Brain pericyte (primary cell): ENCODE results near the gene TRPM1.

Source experiments
- DNase-seq: peaks from one replicate; pipeline ENCODE4 v3.0.0-alpha.2; 2012; ENCODE audit warnings: low read depth, low spot score

The TRPM1 gene

DNA sequence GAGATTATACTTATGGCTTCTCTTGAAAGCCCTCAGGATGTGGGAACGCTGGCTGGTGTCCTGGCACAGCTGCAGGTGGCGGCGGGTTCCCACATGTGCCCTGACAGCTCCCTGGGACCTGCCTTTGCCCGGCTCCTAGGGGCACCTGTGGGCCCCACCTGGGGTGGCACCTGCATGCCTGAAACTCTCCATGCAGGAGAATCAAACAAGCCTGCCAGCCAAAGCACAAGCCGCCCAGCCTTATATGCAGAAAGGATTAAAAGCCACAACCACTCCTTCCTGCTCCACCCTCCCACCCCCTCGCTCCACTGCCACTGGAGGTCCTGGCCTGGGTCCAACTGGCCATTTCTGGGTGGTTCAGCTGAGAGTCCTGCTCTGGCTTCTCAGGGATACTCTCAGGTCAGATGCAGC is 18.1 kb downstream of the TRPM1 start:
- DNase-seq: no peak

DNA sequence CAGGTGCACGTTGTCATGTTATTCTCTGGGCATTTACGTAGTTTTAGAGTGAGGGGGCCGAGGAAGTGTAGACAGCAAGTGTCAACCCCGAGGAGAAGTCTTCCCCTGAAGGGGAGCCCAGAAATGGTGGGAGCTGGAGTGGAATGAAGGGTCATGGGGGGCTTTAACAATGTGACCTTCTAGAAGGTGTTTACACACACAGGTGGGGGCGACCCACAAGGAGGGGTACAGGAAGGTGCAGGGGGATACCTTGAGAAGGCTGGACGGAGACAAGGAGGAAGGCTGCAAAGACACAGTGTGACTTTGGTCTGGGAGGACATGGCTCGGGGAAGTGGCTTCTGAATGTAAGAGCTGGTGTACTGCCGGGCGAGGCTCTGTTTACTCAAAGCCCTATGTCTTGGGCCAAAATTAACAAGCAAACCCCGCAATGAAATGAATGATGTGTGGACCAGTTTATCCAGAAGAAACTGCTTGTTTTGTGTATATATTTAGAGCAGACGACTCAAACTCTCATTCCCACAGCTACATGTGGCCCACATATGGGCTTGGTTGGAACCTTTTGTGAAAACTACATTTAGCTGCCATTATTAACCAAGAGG is 18.7 kb downstream of the TRPM1 start:
- DNase-seq: no peak

DNA sequence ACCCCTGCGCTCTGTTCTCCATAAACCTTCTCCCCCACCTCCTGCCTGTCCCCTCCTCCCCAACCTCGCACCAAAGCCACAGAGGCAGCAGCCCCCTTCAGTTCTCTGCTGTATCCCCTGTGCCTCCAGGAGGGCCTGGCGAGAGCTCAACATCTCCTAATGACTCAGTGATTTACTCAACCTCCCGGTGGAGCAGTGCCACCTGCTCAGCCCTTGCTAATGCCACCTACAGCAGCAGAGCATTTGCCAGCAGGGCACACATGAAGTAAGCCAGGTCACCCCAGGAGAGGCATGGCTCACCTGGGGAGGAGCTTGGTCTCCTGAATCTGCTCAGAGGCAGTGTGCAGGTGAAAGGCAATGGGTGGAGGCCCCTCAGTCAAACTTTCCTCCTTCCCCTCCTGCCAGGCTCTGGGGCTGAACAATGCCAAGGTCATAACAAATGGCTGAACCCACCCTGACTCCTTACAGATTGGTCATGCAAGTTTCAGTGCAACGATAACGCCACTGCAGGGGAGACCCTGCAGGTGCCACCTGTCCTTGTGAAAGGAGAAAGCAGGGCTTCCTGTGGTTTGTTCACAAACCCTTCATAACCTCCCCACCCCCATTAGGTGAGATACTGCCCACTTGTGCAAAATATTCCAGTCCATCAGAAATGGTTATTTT is 19.8 kb downstream of the TRPM1 start:
- no peak for DNase-seq

DNA sequence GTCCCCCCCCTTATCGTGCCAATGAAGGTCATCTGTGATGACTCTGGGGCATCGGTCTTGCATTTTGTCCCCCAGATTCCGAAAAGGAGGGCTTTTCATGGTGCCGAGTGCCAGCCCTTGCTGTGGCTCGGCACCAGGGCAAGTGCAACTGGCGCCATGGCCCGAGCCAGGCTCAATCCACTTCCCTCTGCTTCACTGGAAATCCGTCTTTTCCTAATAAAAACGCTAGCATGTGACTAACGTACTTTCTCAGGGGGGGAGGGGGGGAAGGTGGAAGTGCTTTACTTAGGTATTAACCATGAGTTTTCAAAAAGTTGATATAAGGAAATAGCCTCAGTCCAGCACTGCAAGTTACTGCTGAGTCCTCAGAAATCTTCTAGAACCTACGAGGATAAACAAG is 20.5 kb downstream of the TRPM1 start:
- DNase-seq: no peak

- DNase-seq: no peak
Measured at GRCh38 chr15:31080591-31081014, 20.9 kb downstream of the TRPM1 start.

- no peak for DNase-seq
Measured at GRCh38 chr15:31079519-31079918, 22.0 kb downstream of the TRPM1 start.

- no peak for DNase-seq
Measured at GRCh38 chr15:31078471-31078870, 23.1 kb downstream of the TRPM1 start.

DNA sequence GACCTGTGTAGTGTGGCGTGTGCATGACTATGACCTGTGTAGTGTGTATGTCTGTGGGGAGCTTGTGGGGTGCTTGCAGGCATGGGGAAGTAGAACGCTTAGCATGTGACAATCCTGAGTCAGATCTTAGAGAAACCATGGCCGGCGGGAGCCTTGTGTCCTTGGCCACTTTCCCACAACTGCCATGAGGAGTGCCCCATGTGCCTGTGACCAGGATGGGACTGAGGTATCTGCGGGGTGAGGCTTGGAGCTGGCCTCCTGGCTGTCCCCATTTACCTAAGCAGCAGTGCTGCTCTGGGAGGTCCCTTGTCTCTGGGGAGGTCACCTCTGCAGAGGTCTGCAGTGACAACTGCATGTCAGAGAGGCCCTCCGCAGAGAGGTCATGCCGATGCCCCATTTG is 23.6 kb downstream of the TRPM1 start:
- DNase-seq: no peak

GRCh38 chr15:31077181-31077580 is 24.3 kb downstream of the TRPM1 start:
- no peak for DNase-seq

GRCh38 chr15:31074321-31074720 is 27.2 kb downstream of the TRPM1 start:
- DNase-seq: no peak

GRCh38 chr15:31070867-31071266 is 30.7 kb downstream of the TRPM1 start:
- no peak for DNase-seq

DNA sequence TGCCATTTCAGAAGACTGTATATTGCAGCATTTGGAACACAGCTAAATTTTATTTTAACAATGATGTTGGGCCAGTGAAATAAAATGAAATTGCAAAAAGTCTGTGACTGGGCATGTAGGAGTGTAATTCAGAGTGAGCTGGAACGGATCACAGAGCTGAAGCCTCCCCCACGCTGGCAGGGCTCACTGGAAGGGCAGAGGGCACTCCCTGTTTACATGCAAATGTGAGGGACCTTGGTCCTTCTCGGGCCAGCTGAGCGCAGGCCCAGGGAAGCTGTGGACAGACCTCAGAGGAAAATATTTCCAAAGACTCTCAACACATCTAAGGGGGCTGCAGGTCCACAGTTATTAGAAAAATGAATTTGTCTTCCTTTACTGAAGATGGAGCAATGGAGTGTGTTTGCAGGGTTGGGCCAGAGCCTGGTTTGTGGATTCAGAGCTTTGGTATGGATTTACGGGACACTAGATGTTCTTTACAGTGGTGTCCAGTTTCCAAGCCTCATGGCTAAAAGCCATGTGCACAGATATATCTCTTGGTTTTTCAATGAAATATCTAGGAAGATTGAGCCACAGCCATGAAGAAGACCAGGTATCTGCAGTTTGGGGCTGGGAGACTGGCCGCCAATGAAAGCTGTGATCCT is 32.0 kb downstream of the TRPM1 start:
- DNase-seq: no peak

- no peak for DNase-seq
Measured at GRCh38 chr15:31067890-31068603, 33.5 kb downstream of the TRPM1 start.

GRCh38 chr15:31065824-31066223 is 35.7 kb downstream of the TRPM1 start:
- DNase-seq: no peak

GRCh38 chr15:31062911-31063310 is 38.6 kb downstream of the TRPM1 start:
- DNase-seq: no peak

- DNase-seq: no peak
Measured at GRCh38 chr15:31062310-31062847, 39.1 kb downstream of the TRPM1 start.

- DNase-seq: no peak
Measured at GRCh38 chr15:31060429-31061140, 40.9 kb downstream of the TRPM1 start.

DNA sequence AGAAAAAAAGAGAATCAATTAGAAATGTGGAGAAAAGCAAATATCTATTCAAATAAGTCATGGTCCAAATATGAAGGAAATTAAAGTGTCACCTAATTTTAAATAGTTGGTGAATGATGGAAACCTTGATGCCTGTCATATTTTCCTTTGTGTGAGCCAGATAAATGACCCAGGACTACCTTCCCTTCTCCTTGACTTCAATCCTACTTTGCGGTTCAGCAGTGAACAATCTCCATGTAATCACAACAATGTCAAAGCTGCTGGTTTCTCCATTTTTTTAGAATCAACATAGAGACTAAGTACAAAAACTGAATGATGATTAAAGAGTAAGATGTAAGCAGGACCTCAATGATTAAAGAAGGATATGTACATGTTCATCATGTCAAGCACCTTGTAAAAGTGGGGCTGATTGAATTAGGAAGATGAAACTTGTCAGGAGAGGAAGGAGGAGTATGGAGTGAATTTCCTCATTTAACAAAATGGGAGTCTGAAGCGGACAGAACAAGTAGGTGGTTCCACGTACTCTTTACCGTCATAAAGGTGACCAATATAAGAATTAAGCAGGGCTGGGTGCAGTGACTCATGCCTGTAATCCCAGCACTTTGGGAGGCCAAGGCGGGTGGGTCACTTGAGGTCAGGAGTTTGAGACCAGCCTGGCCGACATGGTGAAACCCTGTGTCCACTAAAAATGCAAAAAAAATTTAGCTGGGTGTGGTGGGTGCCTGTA is 43.1 kb downstream of the TRPM1 start:
- no peak for DNase-seq

DNA sequence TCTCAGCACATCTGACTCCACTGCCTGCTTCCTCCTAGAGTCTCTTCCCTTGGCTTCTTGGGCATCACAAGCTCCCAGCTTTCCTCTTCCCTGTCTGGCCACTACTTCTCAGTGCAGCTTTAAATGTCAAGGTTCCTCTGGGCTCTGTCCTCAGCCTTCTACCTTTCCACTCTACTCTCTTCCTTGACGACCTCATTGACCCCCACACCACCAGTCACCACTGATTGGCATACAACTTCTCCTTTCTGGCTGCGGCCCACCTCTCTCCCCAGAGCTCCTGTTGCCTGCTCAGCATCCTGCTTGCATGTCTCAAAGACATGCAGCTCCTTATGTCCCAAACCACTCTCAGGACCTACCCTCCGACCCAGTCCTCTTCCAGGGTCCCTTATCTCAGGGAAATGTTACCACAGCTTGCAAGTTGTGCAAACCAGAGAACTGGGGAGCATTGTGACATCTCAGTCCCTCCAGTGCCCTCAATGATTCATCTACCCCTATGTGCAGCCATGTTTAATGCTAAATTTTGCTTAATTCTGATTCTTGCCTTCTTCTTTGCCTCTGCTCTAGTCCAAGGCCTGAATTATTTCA is 49.9 kb downstream of the TRPM1 start:
- DNase-seq: no peak

- DNase-seq: no peak
Measured at GRCh38 chr15:31050953-31051352, 50.6 kb downstream of the TRPM1 start.
